Measurements from ENCODE around the gene AQP9. TPM values are rescaled to one million over a fixed set of nuclear protein-coding genes. Genes with fewer than 3 reads are reported as not detected.
A peak's percentile ranks its signal among the peaks of the same experiment; 100 is the strongest.

AQP9 gene
- total and polyA plus RNA-seq, 2 of the 8 experiments (the other 6 are each of a cell fraction or from before 2014, with no cell fraction given), result not detected

DNA sequence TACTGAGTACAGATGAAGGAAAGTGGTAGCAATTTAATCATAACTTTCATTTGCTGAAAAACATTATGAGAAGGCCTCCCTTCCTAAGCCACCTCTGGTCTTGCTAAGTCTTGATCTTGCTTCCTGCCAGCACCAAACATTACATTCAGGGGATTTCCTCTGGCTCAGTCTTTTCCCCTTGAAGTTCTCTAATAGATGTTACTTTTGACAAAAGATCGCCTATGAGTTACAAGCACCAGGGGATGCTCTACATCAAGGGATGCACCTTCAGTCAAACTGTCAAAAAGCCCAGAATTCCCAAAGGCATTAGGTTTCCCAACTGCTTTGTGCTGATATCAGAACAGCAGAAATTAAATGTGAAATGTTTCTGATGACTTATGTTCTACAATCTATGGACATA lies 47.3 kb downstream of the AQP9 start (continued):
- TF ChIP-seq CHD7 (IDR thresholded peaks at IDR 0.05; ENCODE audit: insufficient replicate concordance, low read length) (no peak), SAP30 (IDR thresholded peaks at IDR 0.05; ENCODE audit: insufficient read depth, insufficient replicate concordance, low read length) (no peak), GABPA (IDR thresholded peaks at IDR 0.05; ENCODE audit: borderline replicate concordance, insufficient read depth, low read length) (no peak), RAD21 (IDR thresholded peaks at IDR 0.05 in 1 of 2, conservative IDR thresholded peaks at IDR 0.05 in 1 of 2; ENCODE audit: low read depth in 2 of 2, low read length in 2 of 2) (peak; percentile 52 to 64), RNF2 (IDR thresholded peaks at IDR 0.05; ENCODE audit: borderline replicate concordance, low read depth, low read length, missing control alignments, poor library complexity, severe bottlenecking) (no peak), SP1 (IDR thresholded peaks at IDR 0.05; ENCODE audit: low read depth, low read length) (no peak)
- TF ChIP-seq, protein P1, sequence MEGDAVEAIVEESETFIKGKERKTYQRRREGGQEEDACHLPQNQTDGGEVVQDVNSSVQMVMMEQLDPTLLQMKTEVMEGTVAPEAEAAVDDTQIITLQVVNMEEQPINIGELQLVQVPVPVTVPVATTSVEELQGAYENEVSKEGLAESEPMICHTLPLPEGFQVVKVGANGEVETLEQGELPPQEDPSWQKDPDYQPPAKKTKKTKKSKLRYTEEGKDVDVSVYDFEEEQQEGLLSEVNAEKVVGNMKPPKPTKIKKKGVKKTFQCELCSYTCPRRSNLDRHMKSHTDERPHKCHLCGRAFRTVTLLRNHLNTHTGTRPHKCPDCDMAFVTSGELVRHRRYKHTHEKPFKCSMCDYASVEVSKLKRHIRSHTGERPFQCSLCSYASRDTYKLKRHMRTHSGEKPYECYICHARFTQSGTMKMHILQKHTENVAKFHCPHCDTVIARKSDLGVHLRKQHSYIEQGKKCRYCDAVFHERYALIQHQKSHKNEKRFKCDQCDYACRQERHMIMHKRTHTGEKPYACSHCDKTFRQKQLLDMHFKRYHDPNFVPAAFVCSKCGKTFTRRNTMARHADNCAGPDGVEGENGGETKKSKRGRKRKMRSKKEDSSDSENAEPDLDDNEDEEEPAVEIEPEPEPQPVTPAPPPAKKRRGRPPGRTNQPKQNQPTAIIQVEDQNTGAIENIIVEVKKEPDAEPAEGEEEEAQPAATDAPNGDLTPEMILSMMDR (IDR thresholded peaks at IDR 0.05; ENCODE audit: control extremely low read depth in 1 of 3, insufficient read depth in 1 of 3, low read depth in 1 of 3, low read length in 3 of 3), result peak in 1 of 3 experiments; percentile 19; a peak in 1 of 4 replicates
